ENCODE results near the gene ERCC8. TPM values are rescaled to one million over a fixed set of nuclear protein-coding genes. Genes with fewer than 3 reads are reported as not detected.

ERCC8 gene
- total and polyA plus RNA-seq, 12 donors: 3.7 to 23.3 (median 9.7) TPM

- H3K4me1 ChIP-seq (replicated peaks in 1 of 2): no peaks in the 10 kb centered on the region
- intact Hi-C loops (cut with DNase I): no loop called here
- H3K9me3 ChIP-seq (replicated peaks in 1 of 3): no peaks in the 10 kb centered on the region
- H3K36me3 ChIP-seq (replicated peaks in 1 of 2): no peaks in the 10 kb centered on the region
- no peak overlapping the region for H3K27ac ChIP-seq
- no peaks in the 10 kb centered on the region for H3K27me3 ChIP-seq
- no peak for TF ChIP-seq POLR2A (IDR thresholded peaks at IDR 0.05)
- TF ChIP-seq CTCF (IDR thresholded peaks at IDR 0.05): no peak
- DNase-seq: no peak
- H3K4me3 ChIP-seq: no peak overlapping the region
These were observed 17.4 kb downstream of the ERCC8 start for GRCh38 chr5:60927450-60927849.

DNA sequence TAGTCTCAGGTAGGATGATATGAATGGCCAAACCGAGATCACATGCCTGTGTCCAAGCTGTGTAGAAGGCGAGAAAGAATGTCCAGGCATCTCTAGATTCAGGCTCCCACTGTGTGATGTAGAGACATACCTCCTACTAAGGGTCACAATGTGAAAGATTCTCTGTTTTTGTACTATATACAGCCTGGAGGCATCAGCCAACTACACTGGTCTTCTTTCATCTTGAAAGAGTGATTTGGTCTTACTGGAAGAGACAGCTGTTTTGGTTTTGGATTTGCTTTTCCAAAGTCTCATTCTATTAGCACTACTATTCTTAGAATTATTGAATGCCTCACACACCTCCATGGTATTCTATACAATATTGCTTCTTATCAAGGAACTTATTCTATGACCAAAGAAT, 26.4 kb downstream of the ERCC8 start:
- H3K36me3 ChIP-seq (replicated peaks in 1 of 2): no peaks in the 10 kb centered on the region
- intact Hi-C loops (cut with DNase I): no loop called here

DNA sequence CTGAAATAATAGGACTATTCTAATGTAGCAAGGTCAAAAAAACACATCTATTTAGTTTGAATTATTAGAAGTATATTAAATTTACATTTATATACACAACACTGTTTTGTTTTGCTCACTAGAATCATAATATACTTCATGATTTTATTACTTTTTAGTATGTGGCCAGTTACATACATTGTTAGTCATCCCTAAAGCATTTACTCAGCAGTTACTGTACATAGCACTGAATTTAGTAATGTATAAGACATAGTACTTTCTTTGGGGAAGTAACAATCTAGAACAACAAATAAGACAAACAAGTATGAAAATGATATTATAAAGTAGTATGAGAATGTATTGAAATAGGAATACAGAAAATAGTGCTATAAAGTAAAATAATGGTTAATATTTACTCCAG, 28.2 kb downstream of the ERCC8 start:
- Histone ChIP-seq H3K4me3 (no peak overlapping the region), H3K4me1 (replicated peaks in 1 of 2) (no peaks in the 10 kb centered on the region), H3K27ac (no peak overlapping the region), H3K27me3 (no peaks in the 10 kb centered on the region), H3K36me3 (replicated peaks in 1 of 2) (no peaks in the 10 kb centered on the region), H3K9me3 (replicated peaks in 1 of 3) (no peaks in the 10 kb centered on the region)
- DNase-seq: no peak
- intact Hi-C loops (cut with DNase I): no loop called here
- TF ChIP-seq CTCF (IDR thresholded peaks at IDR 0.05): no peak
- no peak for TF ChIP-seq POLR2A (IDR thresholded peaks at IDR 0.05)

More for the DNA sequence above, 26.4 kb downstream of the ERCC8 start:
- Histone ChIP-seq H3K4me3 (no peak overlapping the region), H3K27me3 (no peaks in the 10 kb centered on the region), H3K4me1 (replicated peaks in 1 of 2) (no peaks in the 10 kb centered on the region), H3K27ac (no peak overlapping the region), H3K9me3 (replicated peaks in 1 of 3) (no peaks in the 10 kb centered on the region)
- no peak for TF ChIP-seq POLR2A (IDR thresholded peaks at IDR 0.05)
- no peak for TF ChIP-seq CTCF (IDR thresholded peaks at IDR 0.05)
- no peak for DNase-seq
- 98 to 100% (median 99%) methylated on average over 2 of the region's 2 CpGs for whole genome bisulfite sequencing, 4 donors

- H3K36me3 ChIP-seq (replicated peaks in 1 of 2): no peaks in the 10 kb centered on the region
- WGBS, 4 donors: 76 to 83% (median 78%) methylated on average over 4 of the region's 4 CpGs
- H3K27me3 ChIP-seq: no peaks in the 10 kb centered on the region
- no peaks in the 10 kb centered on the region for H3K4me1 ChIP-seq (replicated peaks in 1 of 2)
- H3K9me3 ChIP-seq (replicated peaks in 1 of 3): no peaks in the 10 kb centered on the region
- H3K4me3 ChIP-seq: no peak overlapping the region
- no peak for DNase-seq
- no peak overlapping the region for H3K27ac ChIP-seq
- TF ChIP-seq POLR2A (IDR thresholded peaks at IDR 0.05): no peak
- TF ChIP-seq CTCF (IDR thresholded peaks at IDR 0.05): no peak
- intact Hi-C loops (cut with DNase I): no loop called here
These were observed 41.5 kb downstream of the ERCC8 start for GRCh38 chr5:60903356-60903755.
